ENCODE measurements around the gene RGS10.
"Not testable (repeated sequence)": the region's sequence is repeated elsewhere in the genome, so short reads cannot be mapped to it uniquely, and the experiment has no call there.

Gene RGS10

GRCh38 chr10:119538632-119539358 is 3.7 kb downstream of the RGS10 start:
- no peak for DNase-seq

GRCh38 chr10:119537953-119538630 is 4.4 kb downstream of the RGS10 start:
- no peak for DNase-seq

- no peak for DNase-seq
Measured at GRCh38 chr10:119536508-119537025, 6.0 kb downstream of the RGS10 start.

GRCh38 chr10:119535837-119536507 is 6.5 kb downstream of the RGS10 start:
- no peak for DNase-seq

GRCh38 chr10:119535305-119535704 is 7.2 kb downstream of the RGS10 start:
- no peak for DNase-seq

- no peak for DNase-seq
Measured at GRCh38 chr10:119533473-119533872, 9.0 kb downstream of the RGS10 start.

- not testable (repeated sequence) for DNase-seq
Measured at GRCh38 chr10:119532791-119533190, 9.7 kb downstream of the RGS10 start.

GRCh38 chr10:119532251-119532650 is 10.3 kb downstream of the RGS10 start:
- not testable (repeated sequence) for DNase-seq

- DNase-seq: no peak
Measured at GRCh38 chr10:119531067-119531466, 11.5 kb downstream of the RGS10 start.

- not testable (repeated sequence) for DNase-seq
Measured at GRCh38 chr10:119528663-119529237, 13.8 kb downstream of the RGS10 start.

GRCh38 chr10:119526621-119527592 is 15.6 kb downstream of the RGS10 start:
- DNase-seq: no peak

- DNase-seq: no peak
Measured at GRCh38 chr10:119526149-119526548, 16.4 kb downstream of the RGS10 start.

- DNase-seq: no peak
Measured at GRCh38 chr10:119525116-119525515, 17.4 kb downstream of the RGS10 start.

GRCh38 chr10:119524720-119525070 is 17.8 kb downstream of the RGS10 start:
- no peak for DNase-seq

- no peak for DNase-seq
Measured at GRCh38 chr10:119523895-119524719, 18.4 kb downstream of the RGS10 start.

- no peak for DNase-seq
Measured at GRCh38 chr10:119522747-119523426, 19.6 kb downstream of the RGS10 start.

GRCh38 chr10:119521443-119522204 is 20.9 kb downstream of the RGS10 start:
- no peak for DNase-seq

- DNase-seq: no peak
Measured at GRCh38 chr10:119520283-119520682, 22.2 kb downstream of the RGS10 start.

GRCh38 chr10:119518936-119519335 is 23.6 kb downstream of the RGS10 start:
- DNase-seq: no peak

- DNase-seq: no peak
Measured at GRCh38 chr10:119518176-119518575, 24.3 kb downstream of the RGS10 start.

All from right hindlimb (tissue), 1 donor.